HG03571 (cell line): ENCODE data around the gene ZAR1L.
A peak's percentile ranks its signal among the peaks of the same experiment; 100 is the strongest.
"Not testable (repeated sequence)": the region's sequence is repeated elsewhere in the genome, so short reads cannot be mapped to it uniquely, and the experiment has no call there.

Experiments used
- ATAC-seq: cut with Tn5 transposase; IDR thresholded peaks from one replicate; pipeline ENCODE4 v1.9.1; 2021; ENCODE audit not compliant: unreplicated experiment

The ZAR1L gene, protein sequence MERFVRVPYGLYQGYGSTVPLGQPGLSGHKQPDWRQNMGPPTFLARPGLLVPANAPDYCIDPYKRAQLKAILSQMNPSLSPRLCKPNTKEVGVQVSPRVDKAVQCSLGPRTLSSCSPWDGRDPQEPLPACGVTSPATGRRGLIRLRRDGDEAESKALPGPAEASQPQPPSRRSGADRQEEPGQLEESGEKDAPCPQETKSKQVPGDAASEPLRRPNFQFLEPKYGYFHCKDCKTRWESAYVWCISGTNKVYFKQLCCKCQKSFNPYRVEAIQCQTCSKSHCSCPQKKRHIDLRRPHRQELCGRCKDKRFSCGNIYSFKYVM

DNA sequence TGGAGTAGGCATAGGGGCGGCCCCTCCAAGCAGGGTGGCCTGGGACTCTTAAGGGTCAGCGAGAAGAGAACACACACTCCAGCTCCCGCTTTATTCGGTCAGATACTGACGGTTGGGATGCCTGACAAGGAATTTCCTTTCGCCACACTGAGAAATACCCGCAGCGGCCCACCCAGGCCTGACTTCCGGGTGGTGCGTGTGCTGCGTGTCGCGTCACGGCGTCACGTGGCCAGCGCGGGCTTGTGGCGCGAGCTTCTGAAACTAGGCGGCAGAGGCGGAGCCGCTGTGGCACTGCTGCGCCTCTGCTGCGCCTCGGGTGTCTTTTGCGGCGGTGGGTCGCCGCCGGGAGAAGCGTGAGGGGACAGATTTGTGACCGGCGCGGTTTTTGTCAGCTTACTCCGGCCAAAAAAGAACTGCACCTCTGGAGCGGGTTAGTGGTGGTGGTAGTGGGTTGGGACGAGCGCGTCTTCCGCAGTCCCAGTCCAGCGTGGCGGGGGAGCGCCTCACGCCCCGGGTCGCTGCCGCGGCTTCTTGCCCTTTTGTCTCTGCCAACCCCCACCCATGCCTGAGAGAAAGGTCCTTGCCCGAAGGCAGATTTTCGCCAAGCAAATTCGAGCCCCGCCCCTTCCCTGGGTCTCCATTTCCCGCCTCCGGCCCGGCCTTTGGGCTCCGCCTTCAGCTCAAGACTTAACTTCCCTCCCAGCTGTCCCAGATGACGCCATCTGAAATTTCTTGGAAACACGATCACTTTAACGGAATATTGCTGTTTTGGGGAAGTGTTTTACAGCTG lies at the start of gene ZAR1L, which contains the start of gene BRCA2:
ZAR1L (minus strand) TSS at position 126 of the 790 bp plus-strand sequence. CDS start 3,438 bp downstream, outside the sequence.
BRCA2 (plus strand) TSS at position 271 of the 790 bp plus-strand sequence. CDS start 953 bp downstream, outside the sequence.
- ATAC-seq = peak; percentile 91

DNA sequence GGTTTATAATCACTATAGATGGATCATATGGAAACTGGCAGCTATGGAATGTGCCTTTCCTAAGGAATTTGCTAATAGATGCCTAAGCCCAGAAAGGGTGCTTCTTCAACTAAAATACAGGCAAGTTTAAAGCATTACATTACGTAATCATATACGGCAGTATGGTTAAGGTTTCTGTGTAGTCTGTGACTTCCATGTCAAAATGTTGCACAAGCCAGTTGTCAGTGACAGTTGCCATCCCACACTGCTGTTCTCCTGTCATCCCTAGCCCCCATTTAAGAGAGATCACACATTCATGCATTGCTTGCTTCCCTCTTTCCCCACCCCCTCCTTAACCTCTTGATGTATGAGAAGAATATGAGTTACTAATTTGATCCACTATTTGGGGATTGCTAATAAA lies 47.4 kb upstream of the ZAR1L start:
- ATAC-seq = no peak

DNA sequence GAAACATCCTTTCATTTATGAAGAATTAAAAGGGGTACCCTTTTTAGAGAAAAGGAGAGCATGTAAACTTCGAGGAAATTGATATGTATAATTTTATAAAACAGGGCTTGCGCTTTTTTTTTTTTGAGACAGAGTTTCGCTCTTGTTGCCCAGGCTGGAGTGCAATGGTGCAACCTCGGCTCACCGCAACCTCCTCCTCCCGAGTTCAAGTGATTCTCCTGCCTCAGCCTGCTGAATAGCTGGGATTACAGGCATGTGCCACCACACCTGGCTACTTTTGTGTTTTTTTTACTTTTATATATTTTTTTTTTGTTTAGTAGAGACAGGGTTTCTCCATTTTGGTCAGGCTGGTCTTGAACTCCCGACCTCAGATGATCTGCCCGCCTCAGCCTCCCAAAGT lies 40.8 kb upstream of the ZAR1L start:
- ATAC-seq = not testable (repeated sequence)

DNA sequence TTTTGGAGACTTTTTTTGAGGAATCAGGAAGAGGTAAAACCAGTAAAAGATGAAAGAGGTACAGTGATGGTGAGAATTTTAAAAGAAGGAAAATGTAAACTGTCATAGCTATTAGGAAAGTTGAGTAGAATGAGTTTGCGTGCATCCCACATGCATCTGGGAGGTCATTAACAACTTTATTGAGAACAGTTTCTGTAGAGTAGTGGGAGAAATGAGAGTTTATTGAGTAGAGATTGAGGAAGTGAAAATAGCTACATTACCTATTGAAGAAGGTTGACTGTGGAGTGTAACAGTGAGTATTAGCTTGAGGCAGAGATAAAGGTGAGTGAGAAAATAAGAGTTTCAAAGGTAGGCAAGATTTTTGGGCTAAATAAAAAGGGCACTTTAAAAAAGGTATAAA lies 38.9 kb upstream of the ZAR1L start:
- ATAC-seq = no peak

DNA sequence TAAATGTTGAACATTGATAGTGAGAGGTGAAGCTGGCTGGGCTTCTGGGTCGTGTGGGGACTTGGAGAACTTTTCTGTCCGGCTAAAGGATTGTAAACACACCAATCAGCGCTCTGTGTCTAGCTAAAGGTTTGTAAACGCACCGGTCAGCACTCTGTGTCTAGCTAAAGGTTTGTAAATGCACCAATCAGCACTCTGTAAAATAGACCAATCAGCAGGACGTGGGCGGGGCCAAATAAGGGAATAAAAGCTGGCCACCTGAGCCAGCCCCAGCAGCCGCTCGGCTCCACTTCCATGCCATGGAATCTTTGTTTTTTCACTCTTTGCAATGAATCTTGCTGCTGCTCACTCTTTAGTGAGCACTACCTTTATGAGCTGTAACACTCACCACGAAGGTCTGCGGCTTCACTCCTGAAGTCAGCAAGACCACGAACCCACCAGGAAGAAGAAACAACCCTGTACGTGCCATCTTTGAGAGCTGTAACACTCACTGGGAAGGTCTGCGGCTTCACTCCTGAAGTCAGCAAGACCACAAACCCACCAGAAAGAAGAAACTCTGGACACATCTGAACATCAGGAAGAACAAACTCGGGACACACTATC lies 35.8 kb upstream of the ZAR1L start:
- ATAC-seq = not testable (repeated sequence)

DNA sequence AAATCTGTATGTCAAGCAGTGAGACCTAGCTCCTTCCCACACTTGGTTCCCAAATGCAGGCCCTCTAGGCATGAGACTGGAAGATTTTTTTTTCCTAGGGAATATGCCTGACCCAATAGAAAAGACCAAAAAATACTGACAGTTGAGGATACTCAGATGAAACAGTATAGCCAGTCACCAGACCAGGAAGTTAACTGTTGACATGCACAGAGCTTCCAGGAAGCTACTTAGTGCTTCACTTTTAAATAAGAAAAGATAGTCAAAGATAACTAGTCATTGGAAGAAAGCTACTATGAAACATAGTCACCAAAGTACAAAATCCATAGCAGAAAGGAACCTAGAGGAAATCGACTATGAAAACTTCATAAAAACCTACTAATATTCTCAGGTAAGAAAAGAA lies 32.5 kb upstream of the ZAR1L start:
- ATAC-seq = no peak

DNA sequence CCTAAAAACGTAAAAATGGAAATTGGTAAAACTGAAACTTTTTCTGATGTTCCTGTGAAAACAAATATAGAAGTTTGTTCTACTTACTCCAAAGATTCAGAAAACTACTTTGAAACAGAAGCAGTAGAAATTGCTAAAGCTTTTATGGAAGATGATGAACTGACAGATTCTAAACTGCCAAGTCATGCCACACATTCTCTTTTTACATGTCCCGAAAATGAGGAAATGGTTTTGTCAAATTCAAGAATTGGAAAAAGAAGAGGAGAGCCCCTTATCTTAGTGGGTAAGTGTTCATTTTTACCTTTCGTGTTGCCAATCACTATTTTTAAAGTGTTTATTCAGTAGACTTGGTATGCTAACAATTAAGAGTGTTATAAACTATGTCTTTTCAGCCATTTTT lies 25.8 kb upstream of the ZAR1L start:
- ATAC-seq = no peak

DNA sequence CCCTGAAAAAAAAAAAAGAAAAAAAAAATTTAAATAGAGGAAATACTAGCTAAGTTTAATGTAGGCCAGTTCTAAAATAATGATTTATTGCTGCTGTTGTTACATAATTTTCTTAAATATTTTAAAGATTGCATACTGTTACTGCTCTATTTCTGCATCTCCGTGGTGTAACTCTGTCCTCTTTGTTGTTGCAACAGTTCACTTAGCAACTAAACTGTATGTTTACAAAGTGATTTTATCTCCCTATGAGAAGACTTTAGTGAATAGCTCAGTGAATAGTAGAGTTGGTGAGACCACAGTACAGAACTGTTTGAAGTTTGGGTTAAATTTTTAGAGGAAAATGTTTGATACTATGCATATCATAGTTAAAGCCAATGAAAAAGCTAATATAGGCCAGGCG lies 19.5 kb upstream of the ZAR1L start:
- ATAC-seq = no peak

DNA sequence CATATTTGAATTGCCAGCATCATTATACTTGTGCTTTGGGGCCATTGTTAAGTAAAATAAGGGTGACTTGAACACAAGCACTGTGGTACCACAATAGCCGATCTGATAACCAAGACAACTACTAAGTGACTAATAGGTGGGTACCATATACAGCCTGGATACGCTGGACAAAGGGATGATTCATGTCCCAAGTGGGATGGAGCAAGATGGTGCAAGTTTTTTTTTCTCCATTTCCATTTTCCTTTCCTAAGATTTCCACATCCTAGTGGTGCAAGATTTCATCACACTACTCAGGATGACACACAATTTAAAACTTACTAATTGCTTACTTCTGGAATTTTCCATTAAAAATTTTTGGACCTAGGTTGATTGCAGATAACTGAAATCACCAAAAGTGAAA lies 15.3 kb upstream of the ZAR1L start:
- no peak for ATAC-seq

DNA sequence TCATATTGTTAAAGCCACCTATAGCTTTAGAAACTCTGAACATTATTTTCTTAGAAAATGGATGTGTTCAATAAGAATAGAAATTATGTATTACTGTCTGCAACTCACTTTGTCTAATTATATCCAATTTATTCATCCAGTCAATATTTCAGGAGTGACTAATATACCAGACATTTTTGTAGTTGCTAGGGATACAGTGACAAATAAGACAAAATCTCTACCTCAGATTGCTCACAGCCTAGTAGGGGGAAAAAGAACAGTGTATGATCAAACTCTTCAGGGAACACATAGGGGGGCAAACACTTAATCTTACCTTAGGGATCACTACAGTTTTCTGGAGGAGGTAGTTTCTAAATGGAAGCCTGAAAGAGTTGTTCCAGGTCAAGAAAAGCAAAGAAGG lies 8.7 kb upstream of the ZAR1L start:
- ATAC-seq = no peak

DNA sequence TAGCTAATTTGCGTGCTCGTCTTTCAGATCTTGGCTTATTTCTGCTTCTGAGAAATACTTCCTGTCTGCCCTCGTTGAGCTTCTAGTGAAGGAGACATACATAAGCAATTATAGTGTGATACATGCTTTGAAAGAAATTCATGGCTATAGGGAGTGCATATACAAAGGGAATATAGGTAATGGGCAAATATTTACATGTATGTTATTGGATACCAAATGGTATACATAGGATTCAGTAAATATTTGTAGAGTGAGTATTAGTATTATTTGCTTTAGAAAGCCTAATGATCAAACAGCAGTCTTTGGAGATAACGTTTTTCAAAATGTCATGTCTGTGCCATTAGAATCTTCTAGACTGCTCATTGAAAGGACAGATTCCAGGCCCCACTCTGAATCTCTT lies 5.4 kb upstream of the ZAR1L start:
- ATAC-seq = no peak

DNA sequence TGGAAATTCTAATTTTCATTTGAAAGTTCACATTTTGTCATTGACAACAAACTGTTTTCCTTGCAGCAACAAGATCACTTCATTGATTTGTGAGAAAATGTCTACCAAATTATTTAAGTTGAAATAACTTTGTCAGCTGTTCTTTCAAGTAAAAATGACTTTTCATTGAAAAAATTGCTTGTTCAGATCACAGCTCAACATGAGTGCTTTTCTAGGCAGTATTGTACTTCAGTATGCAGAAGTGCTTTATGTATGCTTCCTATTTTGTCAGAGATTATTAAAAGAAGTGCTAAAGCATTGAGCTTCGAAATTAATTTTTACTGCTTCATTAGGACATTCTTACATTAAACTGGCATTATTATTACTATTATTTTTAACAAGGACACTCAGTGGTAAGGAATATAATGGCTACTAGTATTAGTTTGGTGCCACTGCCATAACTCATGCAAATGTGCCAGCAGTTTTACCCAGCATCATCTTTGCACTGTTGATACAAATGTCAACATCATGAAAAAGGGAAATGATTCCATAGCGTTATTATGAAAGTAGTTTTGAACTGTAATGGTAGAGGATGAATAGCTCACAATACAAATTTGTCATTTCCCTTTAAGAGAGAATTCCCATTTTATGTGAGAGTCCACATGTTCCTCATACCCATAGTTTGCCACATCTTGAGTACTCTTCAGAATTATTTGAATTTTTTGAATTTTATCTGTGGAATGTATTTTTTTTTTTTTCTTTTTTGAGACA lies 2.7 kb upstream of the ZAR1L start:
- no peak for ATAC-seq

DNA sequence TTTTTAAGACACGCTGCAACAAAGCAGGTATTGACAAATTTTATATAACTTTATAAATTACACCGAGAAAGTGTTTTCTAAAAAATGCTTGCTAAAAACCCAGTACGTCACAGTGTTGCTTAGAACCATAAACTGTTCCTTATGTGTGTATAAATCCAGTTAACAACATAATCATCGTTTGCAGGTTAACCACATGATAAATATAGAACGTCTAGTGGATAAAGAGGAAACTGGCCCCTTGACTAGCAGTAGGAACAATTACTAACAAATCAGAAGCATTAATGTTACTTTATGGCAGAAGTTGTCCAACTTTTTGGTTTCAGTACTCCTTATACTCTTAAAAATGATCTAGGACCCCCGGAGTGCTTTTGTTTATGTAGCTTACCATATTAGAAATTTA lies 1.3 kb upstream of the ZAR1L start:
- no peak for ATAC-seq

DNA sequence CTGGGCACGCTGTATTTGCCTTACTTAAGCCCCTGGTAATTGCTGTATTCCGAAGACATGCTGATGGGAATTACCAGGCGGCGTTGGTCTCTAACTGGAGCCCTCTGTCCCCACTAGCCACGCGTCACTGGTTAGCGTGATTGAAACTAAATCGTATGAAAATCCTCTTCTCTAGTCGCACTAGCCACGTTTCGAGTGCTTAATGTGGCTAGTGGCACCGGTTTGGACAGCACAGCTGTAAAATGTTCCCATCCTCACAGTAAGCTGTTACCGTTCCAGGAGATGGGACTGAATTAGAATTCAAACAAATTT lies 821 bp upstream of the ZAR1L start:
- peak; percentile 37 for ATAC-seq

DNA sequence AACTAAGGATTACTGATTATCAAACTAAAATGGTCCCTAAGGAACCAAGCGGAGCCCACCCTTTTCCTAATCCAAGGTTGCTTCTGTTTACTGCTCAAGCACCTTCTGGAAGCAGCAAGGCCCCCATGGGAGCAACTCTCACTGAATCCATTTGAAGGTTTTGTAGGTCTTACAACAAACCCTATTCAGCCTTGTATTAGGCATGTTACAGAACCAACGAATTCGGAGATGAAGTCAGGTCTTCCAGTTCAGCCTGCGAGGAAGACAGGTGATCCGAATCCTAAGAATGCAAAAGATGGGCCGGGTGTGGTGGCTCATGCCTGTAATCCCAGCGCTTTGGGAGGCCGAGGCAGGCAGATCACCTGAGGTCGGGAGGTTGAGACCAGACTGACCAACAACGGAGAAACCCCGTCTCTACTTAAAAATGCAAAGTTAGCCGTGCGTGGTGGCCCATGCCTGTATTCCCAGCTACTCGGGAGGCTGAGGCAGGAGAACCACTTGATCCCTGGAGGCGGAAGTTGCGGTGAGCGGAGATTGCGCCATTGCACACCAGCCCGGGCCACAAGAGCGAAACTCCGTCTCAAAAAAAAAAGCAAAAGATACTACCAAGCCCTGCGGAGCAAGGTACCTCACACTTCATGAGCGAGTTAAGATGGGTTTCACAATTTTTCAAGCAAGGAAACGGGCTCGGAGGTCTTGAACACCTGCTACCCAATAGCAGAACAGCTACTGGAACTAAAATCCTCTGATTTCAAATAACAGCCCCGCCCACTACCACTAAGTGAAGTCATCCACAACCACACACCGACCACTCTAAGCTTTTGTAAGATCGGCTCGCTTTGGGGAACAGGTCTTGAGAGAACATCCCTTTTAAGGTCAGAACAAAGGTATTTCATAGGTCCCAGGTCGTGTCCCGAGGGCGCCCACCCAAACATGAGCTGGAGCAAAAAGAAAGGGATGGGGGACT lies 609 bp downstream of the ZAR1L start:
- peak; percentile 21 for ATAC-seq

DNA sequence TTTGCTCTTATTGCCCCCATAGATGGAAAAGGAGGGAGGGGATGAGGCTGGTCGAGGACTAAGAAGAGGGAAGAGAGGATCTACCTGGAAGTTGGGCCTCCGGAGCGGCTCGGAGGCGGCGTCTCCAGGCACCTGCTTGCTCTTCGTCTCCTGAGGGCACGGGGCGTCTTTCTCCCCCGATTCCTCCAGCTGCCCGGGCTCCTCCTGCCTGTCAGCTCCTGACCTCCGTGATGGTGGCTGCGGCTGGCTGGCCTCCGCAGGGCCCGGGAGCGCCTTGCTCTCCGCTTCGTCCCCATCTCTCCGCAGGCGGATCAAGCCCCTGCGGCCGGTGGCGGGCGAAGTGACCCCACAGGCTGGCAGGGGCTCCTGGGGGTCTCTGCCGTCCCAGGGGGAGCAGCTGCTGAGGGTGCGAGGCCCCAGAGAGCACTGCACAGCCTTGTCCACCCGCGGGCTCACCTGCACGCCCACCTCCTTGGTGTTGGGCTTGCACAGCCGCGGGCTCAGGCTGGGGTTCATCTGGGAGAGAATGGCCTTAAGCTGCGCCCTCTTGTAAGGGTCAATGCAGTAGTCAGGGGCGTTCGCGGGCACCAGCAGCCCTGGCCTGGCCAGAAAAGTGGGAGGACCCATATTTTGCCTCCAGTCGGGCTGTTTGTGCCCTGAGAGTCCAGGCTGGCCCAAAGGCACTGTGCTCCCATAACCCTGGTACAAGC lies 3.8 kb downstream of the ZAR1L start:
- no peak for ATAC-seq

DNA sequence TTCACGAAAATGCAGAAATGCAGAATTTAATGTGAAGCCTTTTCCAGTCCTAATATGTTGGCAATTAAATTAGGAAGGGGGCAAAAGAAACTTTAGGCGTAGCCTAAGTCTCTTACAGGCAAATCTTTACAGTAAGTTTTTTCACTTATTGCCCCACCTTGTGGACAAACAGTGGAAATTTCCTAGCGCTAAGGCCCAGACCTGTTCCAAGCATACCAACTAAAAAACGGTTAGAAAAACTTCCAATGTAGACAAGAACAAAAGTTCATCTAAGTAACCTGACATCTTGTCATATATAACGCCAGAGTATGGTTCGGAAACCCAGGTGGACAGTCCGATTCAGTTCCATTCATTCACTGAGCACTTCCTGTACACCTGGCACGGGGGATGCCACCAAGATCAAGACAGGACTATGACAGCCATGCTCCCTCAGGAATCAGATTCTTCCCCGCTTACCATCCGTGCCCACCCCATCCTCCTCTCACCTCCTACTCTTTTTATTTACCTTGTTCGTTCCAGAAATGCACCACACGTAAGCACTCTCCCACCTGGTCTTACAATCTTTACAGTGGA lies 4.9 kb downstream of the ZAR1L start:
- ATAC-seq = peak; percentile 48

DNA sequence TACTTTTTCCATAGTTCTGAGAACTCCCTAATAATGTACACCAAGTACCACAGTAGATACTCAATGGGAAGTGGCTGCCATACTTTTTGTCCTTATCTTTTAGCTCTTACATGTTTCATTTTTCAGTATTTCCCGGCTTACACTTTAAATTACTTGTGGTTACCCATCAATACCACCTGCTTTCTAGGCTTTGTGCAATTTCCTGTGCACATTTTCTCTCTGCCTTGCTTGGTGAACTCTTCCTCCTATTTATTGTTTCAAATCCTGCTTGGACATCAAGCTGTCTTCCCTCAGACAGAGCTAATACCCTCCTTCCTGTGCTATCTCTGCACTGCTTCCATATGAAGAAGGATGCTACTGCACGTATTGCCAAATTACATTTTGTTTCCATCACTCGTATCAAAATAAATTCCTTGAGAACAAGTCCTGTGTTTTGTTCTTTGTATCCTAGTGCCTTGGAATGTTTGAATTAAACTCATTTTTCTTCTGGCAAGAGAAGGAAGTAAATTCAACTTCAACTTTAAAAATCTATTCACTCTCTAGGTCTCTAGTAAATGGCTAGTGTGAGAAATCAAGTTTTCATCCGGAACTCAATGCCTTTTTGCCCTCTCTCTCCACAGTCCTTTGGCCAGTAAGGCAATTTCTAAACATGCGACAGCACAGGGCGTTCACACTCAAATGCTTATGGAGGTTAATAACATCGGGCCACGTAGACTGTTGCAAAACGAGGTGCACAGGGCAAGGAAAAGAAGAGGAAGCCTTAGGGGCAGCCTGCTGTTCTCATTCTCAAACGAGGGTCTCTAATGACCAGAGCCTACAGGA lies 5.6 kb downstream of the ZAR1L start:
- ATAC-seq = no peak
